ENCODE data around the gene FRMD4A.
"Not testable (repeated sequence)": the region's sequence is repeated elsewhere in the genome, so short reads cannot be mapped to it uniquely, and the experiment has no call there.

The FRMD4A gene

GRCh38 chr10:13896146-13896545, 434.6 kb downstream of the FRMD4A start:
- ATAC-seq = not testable (repeated sequence)

- ATAC-seq = no peak
Observed at GRCh38 chr10:13894412-13895093, 436.2 kb downstream of the FRMD4A start.

GRCh38 chr10:13893926-13894325, 436.8 kb downstream of the FRMD4A start:
- no peak for ATAC-seq

- ATAC-seq = no peak
Observed at GRCh38 chr10:13892871-13893270, 437.9 kb downstream of the FRMD4A start.

- no peak for ATAC-seq
Observed at GRCh38 chr10:13892001-13892491, 438.7 kb downstream of the FRMD4A start.

- peak; percentile 12 to 42 for ATAC-seq
Observed at GRCh38 chr10:13891128-13892000, 439.4 kb downstream of the FRMD4A start.

GRCh38 chr10:13890233-13891127, 440.2 kb downstream of the FRMD4A start:
- no peak for ATAC-seq

GRCh38 chr10:13887761-13888160, 443.0 kb downstream of the FRMD4A start:
- ATAC-seq = no peak

- no peak for ATAC-seq
Observed at GRCh38 chr10:13885238-13885990, 445.3 kb downstream of the FRMD4A start.

- no peak for ATAC-seq
Observed at GRCh38 chr10:13883636-13884444, 446.9 kb downstream of the FRMD4A start.

GRCh38 chr10:13882119-13882711, 448.5 kb downstream of the FRMD4A start:
- ATAC-seq = no peak

GRCh38 chr10:13880760-13881159, 450.0 kb downstream of the FRMD4A start:
- no peak for ATAC-seq

GRCh38 chr10:13877154-13877909, 453.4 kb downstream of the FRMD4A start:
- ATAC-seq = no peak

GRCh38 chr10:13873196-13873595, 457.5 kb downstream of the FRMD4A start:
- ATAC-seq = no peak

GRCh38 chr10:13872411-13872810, 458.3 kb downstream of the FRMD4A start:
- no peak for ATAC-seq

- ATAC-seq = no peak
Observed at GRCh38 chr10:13871776-13872175, 458.9 kb downstream of the FRMD4A start.

- ATAC-seq = no peak
Observed at GRCh38 chr10:13871011-13871410, 459.7 kb downstream of the FRMD4A start.

GRCh38 chr10:13869295-13869664, 461.4 kb downstream of the FRMD4A start:
- ATAC-seq = no peak

GRCh38 chr10:13868528-13869294, 462.0 kb downstream of the FRMD4A start:
- ATAC-seq = no peak
